Amniotic epithelial cell (primary cell): ENCODE results near the gene TTC9B.

Experiments
- DNase-seq: peaks from one replicate; pipeline ENCODE4 v3.0.0-alpha.2; 2010; ENCODE audit warnings: low read depth

The TTC9B gene

DNA sequence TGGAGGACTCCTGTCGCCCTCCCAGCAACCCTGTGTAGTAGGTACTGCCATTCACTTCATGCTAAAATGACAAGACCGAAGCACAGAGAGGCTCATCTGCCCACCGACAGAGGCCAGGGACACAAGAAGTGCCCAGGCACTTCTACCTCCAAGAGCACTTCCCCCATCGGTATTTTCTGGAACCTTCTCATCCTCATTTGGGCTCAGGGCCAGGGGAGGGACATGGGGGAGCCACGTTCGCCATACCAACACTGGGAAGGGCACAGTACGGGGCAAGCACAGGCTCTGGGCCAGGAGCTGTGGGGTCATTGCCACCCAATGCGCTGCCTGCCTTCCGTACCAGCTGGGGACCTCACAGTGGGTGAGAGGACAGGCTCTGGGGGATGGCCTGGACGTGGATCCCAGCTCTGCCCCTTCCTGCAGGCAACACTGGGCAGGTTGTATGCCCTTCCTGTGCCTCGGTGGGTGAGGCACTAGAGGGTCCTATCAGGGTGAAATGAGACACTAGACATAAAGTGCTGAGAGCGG lies 29.6 kb upstream of the TTC9B start:
- no peak for DNase-seq

DNA sequence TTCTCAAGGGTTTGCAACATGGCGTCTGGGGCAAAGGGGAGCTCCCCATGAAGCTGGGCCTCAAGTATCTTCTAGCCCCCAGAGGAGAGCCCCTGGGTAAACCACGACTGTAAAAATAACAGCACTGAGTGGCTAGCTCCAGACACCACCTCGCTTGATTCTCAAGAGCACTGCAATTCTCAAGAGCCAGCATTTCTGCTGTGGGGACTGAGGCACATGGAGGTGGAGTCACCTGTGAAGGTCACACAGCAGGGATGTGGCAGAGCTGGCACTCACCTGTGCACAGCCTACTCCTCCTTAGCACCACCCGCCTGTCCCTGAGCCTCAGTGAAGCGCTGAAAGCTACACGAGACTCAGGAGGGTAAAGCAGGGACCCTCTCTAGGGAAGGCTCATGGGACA lies 29.0 kb upstream of the TTC9B start:
- no peak for DNase-seq

DNA sequence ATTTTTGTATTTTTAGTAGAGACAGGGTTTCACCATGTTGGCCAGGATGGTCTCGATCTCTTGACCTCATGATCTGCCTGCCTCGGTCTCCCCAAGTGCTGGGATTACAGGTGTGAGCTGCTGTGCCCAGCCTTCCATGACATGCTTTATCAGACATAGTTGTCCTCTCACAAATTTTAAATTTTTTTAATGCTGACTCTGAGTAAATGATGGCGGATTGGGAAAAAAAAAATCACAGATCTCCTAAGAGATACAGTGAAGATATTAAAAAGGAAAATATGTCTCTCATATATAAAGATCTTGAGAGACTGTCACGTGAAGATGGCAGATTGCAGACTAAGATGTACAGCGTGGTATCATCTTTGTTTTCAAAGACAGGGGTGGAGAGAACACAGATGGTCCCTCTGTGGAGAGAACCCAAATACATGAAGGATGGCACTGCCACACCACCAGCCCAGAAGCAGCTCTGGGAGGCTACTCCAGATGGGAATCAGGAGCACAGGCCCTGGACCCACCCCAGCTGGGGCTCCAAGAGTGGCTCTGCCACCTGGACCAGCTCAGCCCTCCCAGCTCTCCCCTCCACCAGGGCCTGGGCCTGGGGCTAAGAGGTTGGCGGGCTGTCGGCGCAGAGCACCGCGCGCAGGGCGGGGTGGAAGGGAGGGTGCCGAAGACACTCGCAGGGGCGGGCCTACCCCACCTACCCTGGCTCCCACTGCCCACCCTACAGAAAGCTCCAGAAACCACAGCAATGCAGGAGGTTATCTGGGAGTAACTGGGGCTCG lies 28.3 kb upstream of the TTC9B start:
- no peak for DNase-seq

- no peak for DNase-seq
Observed at GRCh38 chr19:40245506-40246128, 27.4 kb upstream of the TTC9B start.

DNA sequence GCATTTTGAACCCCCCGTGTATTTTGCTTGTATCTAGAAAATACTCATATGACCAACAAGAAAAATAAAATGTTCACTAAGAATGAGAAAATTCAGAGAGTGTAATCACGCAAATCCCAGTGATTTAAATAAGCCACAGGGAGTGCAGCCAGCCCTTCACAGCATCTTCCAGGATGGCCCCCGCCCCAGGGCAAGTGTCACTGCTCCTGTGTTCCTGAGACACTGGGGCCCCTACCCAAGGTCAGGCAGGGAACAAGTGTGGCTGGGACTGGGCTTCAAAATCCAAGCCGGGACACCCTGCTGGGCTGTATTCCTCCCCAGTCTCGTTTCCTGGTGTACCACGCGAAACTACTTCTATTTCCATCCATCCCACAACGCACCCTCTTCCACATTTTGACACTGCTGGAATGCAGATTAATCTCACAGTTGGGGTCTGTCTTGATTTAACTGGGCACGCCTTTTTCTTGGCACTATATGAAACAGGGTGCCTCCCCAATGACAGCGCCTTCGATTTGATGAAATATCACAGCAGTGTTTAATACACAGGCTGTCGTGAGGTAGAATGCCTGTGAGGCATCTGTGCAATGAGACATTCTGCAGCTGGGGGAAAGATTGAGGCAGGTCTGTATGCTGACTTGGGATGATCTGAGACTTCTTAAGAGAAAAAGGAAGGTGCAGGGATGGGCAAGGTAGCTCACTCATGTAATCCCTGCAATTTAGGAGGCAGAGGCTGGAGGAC lies 26.6 kb upstream of the TTC9B start:
- no peak for DNase-seq

GRCh38 chr19:40243181-40243580 lies 25.0 kb upstream of the TTC9B start:
- DNase-seq = no peak

DNA sequence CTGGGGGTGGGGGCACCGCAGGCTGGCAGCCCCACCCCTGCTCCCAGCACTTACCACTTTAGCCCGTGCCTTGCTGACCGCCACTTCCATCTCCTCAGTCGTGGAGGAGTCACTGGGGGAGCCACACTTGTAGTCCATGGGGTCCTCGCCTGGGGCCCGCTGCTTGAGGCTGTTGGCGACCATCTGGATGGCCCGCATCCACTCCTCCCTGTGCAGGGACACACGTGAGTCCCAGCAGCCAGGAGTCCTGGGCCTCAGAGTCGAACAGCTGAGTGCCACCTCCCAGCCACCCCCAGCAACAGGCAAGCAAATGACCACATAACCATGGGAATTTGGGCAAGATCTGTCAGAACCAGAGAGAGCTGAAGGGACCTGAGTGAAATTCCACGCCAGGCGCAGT lies 24.3 kb upstream of the TTC9B start:
- DNase-seq = no peak

DNA sequence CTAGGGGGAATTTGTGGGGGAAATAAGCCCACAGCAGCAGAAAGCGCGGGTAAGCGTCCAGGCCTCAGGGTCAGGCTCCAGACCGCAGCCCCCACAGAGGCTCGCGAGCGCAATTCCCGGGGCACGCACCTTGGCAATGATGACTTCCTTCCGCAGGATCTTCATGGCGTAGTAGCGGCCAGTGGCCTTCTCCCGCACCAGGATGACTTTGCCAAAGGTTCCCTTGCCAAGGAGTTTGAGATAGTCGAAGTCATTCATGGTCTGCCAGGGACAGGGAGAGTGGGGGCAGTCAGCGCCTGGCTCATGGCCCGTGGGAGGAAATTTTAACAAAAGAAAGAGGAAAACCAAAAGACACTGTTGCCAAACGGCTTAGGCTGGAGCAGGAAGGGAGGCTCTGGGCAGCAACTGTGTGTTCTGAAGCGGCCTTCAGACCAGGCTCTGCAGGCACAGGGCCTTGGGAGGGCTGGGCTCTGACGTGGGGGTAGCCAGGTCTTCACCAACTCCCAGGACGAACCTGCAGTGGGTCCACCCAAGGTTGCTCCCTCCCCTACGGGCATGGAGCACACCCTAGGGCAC lies 23.7 kb upstream of the TTC9B start:
- DNase-seq = no peak

DNA sequence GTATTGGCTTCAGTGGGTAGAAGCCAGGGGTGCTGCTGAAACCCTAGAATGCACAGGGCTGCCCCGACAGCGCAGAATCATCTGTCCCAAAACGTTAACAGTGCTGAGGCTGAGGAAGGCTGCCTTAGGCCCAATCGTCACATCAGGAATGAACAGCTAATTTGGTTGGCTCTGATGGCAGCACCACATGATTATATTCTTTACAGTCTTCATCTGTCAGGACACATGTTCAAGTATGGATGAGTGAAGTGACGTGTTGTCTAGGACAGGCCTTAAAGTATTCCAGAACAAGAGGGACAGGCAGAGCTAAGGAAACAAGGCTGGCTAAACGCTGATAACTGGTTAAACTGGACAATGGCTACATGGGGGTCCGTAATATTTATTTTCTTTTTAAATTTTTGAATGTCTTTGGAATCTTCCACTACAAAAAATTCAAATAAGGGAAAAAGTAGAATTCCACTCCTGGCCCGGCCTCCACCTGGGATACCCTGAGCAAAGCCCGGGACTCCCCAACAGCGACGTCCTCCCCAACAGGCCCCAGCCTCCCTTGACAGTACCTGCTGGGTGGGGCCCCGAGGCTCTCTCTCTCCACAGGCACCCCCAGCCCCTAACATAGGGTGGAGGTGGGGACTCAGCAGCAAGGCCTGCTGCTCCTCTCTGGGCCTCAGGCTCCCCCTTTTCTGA lies 23.1 kb upstream of the TTC9B start:
- no peak for DNase-seq

DNA sequence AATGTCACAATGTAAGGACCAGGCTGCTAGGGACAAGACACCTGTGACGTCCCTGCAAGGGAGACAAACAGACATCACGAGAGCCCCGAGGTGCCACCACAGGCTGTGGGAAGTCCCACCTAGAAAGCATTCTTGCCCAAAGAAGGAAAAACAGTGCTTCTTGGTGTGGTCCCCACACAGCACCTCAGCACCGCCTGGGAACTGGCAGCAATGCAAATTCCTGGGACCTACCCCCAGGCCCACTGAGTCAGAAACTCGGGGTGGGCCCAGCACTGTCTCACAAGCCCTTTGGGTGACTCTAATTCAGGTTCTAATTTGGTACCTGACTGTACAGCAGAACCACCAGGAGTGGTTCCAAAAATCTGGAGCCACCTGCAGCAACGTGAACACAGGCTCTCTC lies 22.1 kb upstream of the TTC9B start:
- no peak for DNase-seq

DNA sequence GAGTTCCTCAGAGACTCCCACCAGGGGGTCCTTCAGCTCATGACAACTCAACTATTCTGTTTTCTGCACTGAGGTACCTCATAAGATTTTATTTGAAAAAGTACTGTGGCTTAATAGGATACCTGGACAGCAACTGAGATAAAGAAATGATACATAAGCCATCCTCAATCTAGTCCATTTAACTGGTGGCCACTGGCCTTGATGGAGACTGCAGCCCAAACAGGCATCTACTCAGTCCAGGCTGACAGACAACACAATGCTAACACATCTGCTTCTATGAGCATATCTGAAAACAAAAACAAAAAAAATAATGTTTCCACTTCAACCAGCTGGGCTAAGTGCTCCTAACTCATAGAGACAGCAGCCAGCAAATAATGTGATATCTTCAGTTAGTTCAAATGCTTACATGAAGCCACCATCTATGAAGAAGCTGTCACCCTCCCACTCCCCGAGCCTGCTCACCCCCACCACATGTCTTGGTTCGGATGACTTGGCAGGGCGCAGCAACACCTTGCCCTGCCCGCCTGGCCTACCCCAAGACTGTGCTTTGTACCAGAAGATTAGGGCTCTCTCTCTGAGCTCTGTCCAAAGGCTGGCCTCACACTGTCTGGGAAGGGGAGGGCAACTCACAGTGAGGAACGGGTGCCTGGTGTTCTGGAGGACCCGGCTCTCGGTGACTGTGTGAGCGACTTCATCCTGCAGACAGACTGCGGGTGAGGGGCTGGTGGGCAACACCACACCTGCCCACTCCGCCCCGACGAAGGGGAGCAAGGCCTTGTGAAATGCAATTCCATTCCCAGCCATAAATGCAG lies 21.4 kb upstream of the TTC9B start:
- no peak for DNase-seq

- no peak for DNase-seq
Observed at GRCh38 chr19:40238775-40239174, 20.6 kb upstream of the TTC9B start.

DNA sequence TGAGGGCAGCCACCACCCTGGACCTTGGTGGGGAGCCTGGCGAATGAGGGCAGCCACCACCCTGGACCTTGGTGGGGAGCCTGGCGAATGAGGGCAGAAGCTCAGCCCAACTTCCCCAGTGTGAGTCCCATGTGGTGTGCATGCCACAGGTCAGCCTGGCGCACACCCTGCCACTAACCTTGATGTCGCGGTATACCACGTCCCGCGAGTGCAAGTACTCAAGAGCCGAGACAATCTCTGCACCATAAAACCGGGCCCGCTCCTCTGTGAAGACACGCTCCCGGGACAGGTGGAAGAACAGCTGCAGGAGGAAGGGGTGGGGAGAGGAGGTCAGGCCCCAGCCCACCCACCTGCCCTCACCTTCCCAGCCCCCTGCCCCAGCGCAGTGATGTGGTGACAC lies 19.6 kb upstream of the TTC9B start:
- DNase-seq = no peak

GRCh38 chr19:40236366-40236765 lies 18.2 kb upstream of the TTC9B start:
- DNase-seq = no peak

DNA sequence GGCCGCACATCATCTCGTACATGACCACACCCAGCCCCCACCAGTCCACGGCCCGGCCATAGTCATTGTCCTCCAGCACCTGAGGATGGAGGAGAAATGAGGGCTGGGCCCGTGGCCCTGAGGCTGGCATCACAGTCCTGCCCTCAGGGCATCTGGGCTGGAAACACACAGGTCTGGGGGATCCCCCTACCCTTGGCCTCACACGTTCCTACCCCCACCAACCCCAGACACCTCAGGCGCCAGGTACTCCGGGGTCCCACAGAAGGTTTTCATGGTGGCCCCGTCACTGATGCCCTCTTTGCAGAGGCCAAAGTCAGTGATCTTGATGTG lies 17.8 kb upstream of the TTC9B start:
- DNase-seq = no peak

- no peak for DNase-seq
Observed at GRCh38 chr19:40235238-40236025, 17.2 kb upstream of the TTC9B start.

DNA sequence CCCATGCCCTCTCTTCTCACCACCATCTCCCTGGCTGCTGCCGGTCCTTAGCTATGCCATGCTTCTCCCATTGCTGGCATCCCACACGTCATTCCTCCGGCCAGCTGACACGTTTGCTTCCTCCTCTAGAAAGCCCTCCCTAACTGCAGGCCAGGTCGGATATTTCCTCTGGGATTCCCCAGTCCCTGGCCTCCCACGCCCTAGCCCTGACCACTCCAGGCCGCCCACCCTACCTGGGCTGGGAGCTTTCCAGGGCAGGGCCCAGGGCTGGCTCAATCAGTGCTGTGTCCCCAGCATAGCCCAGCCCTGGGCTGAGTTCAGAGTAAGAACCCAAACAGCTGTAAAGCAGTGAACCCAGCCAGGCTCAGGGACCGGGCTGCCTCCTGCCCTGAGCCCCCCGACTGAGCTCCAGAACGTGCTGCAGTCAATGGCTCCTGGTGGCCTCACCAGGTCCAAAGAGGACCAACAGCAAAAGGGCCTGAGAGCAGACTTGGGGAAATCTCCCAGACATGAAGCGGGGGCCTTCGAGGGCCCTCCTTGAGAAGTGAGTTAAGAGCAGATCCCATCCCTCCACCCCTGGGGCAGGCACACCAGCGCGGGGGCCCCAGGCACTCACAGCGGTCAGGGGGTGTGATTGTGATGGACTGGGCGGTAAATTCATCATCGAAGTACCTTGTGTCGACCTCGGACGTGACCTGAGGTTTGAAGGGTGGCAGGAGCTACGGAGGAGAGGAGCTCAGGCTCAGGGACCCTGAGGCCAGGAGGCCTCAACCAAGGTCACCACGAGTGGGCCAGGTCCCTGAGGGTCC lies 16.4 kb upstream of the TTC9B start:
- DNase-seq = no peak

DNA sequence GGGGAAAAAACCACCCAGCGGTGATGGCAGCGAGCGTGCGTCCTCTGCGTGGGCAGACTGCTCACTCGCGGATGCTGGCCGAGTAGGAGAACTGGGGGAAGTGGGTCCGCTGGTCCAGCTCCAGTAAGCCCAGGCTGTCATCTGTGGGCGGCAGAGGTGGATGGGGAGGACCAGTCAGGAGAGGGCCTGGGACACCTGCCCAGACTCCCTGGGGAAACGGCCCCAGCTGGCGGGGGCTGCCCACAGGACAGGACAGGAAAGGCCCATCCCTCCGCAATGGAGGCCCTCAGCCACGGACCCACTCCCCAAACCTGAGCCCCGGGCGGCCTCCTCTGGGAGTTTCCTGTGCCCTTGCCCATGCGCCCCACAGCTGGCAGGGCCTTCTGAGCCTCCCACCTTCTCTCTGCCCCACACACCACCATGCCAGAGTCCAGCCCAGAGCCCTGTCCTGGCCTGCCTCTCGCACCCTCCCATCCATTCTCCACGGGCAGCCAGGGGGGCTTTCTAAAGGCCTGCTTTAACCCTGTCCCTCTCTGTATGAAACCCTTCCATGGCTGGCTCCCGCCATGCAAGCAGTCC lies 15.7 kb upstream of the TTC9B start:
- no peak for DNase-seq
